Fibroblast of the conjunctiva (primary cell): ENCODE data around the gene PNLIPRP3.

Source experiments
- DNase-seq: peaks from one replicate; pipeline ENCODE4 v3.0.0-alpha.2; 2010; ENCODE audit warnings: low read depth

Gene PNLIPRP3

GRCh38 chr10:116511365-116511764, 83.7 kb downstream of the PNLIPRP3 start:
- DNase-seq: no peak

- peak; percentile 4 for DNase-seq
These were observed 94.0 kb downstream of the PNLIPRP3 start for GRCh38 chr10:116521424-116522290.

GRCh38 chr10:116522803-116523381, 95.2 kb downstream of the PNLIPRP3 start:
- DNase-seq: no peak

GRCh38 chr10:116524736-116525135, 97.1 kb downstream of the PNLIPRP3 start:
- no peak for DNase-seq

GRCh38 chr10:116526219-116526618, 98.6 kb downstream of the PNLIPRP3 start:
- no peak for DNase-seq
